Endodermal cell (in vitro differentiated cells): ENCODE measurements around the gene RSPRY1. TPM values are rescaled to one million over a fixed set of nuclear protein-coding genes. Genes with fewer than 3 reads are reported as not detected.

Experiments used
- DNase-seq: peaks from one replicate; pipeline ENCODE4 v3.0.0-alpha.2; 2017
- H3K27ac ChIP-seq: 2 replicates; pipeline ENCODE4 v1.5.1; 2013; ENCODE audit warnings: mild to moderate bottlenecking, low read depth, low read length, moderate library complexity
- H3K27me3 ChIP-seq: 2 replicates; pipeline ENCODE4 v1.6.1; 2013; ENCODE audit warnings: mild to moderate bottlenecking, low read length, moderate library complexity; ENCODE audit not compliant: insufficient read depth, control insufficient read depth, poor library complexity, severe bottlenecking
- H3K36me3 ChIP-seq: 2 replicates; pipeline ENCODE4 v1.7.0; 2013; ENCODE audit warnings: mild to moderate bottlenecking, low read length, moderate library complexity; ENCODE audit not compliant: control insufficient read depth, insufficient read depth
- H3K4me1 ChIP-seq: one replicate; pipeline ENCODE4 v1.7.0; 2013; ENCODE audit warnings: low read length; ENCODE audit not compliant: control insufficient read depth, insufficient read depth
- H3K4me3 ChIP-seq: 2 replicates; pipeline ENCODE4 v1.5.1; 2013; ENCODE audit warnings: mild to moderate bottlenecking, low read length, moderate library complexity
- H3K9ac ChIP-seq: 2 replicates; pipeline ENCODE4 v1.6.1; 2013; ENCODE audit warnings: mild to moderate bottlenecking, low read length, moderate library complexity; ENCODE audit not compliant: poor library complexity, severe bottlenecking; ENCODE audit errors: extremely low read depth
- H3K9me3 ChIP-seq: 2 replicates; pipeline ENCODE4 v1.6.1; 2013; ENCODE audit warnings: mild to moderate bottlenecking, low read length, moderate library complexity; ENCODE audit not compliant: control insufficient read depth
- H3K27ac Mint-ChIP-seq: 2 replicates; pipeline ENCODE4 v1.8.0; 2020; ENCODE audit warnings: mixed read lengths
- H3K27me3 Mint-ChIP-seq: 2 replicates; pipeline ENCODE4 v1.8.0; 2021; ENCODE audit warnings: mild to moderate bottlenecking, mixed read lengths; ENCODE audit not compliant: insufficient read depth
- H3K36me3 Mint-ChIP-seq: 2 replicates; pipeline ENCODE4 v1.8.0; 2020; ENCODE audit warnings: low read depth, mixed read lengths
- H3K4me1 Mint-ChIP-seq: 2 replicates; pipeline ENCODE4 v1.8.0; 2020; ENCODE audit warnings: mixed read lengths
- H3K4me3 Mint-ChIP-seq: 2 replicates; pipeline ENCODE4 v1.8.0; 2020; ENCODE audit warnings: mild to moderate bottlenecking, moderate library complexity, mixed read lengths
- H3K9me3 Mint-ChIP-seq: 2 replicates; pipeline ENCODE4 v1.8.0; 2020; ENCODE audit warnings: mild to moderate bottlenecking, mixed read lengths
- WGBS, 2 experiments: methylation state at CpG; one replicate each; pipeline versions ENCODE4 v1.1.5 to v1.1.7; 2013; ENCODE audit warnings: missing lambda C conversion rate in 2 of 2, mixed read lengths in 1 of 2; ENCODE audit not compliant: insufficient coverage in 1 of 2, insufficient read length in 1 of 2; 5-methylcytosine and 5-hydroxymethylcytosine counted together
- total RNA-seq, 2 donors: library from RNA; stranded (reverse); fragmentation: NEBNext Ultra II Directional in 1 of 2; extraction: Animal tissue kit (Norgen Biotek cat#: 25700) in 1 of 2; gene quantifications; 2 replicates in 1 of 2; 3 replicates in 1 of 2; pipeline ENCODE4 v1.2.1, GENCODE V29; 2021
- TF ChIP-seq, protein P1 (sequence below): fragments of 200-600 bp; sonication (generic); conservative IDR thresholded peaks from 2 replicates; pipeline ENCODE4 v1.5.0; 2021; ENCODE audit warnings: antibody characterized with exemption, mild to moderate bottlenecking

RSPRY1 gene
- total RNA-seq, 2 donors from 2014 or later, result 40.3 to 46.5 TPM

DNA sequence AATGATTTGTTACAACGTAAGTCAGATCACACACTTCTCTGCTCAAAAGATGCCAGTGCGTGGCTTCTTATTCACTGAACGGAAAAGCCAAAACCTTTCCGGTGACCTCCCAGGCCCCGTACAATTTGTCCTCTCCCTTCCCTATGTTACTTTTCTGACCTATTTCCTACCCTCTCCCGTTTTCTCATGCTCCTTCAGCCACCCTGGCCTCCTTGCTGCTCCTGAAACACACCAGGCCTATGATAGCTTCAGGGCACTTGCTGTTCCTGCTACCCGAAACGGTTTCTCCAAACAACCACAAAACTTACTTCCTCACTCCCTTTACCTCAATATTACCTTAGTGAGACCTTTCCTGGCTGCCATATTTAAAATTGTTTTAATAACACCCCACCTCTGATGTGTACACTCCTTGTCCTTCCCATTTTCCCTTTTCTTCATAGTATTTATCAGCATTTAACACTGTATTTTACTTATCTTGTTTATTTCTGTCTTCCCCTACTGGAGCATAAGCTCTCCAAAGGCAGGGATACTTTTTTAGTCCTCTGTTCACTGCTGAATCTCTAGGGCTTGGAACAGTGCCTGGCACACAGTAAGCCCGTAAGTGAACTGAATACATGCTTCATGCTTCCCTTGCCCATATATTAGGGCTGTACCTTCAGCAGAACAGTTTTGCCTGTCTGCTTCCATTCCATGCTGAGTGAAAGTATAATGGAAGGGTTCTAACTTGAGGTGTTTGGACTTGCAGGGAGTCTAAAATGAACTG, 48.0 kb downstream of the RSPRY1 start:
- Histone ChIP-seq H3K4me1 (no peaks in the 10 kb centered on the region), H3K9ac (no peak overlapping the region), H3K4me3 (no peak overlapping the region), H3K27ac (no peak overlapping the region), H3K36me3 (peaks cover 86% of the 10 kb centered on the region), H3K9me3 (no peaks in the 10 kb centered on the region), H3K27me3 (no peaks in the 10 kb centered on the region)
- Mint-ChIP-seq H3K27ac (peak overlapping the region; percentile 26), H3K27me3 (no peaks in the 10 kb centered on the region), H3K4me3 (no peak overlapping the region), H3K4me1 (no peaks in the 10 kb centered on the region), H3K9me3 (no peaks in the 10 kb centered on the region), H3K36me3 (peaks cover 74% of the 10 kb centered on the region)
- 91 to 94% methylated on average over 8 to 9 of the region's 9 CpGs for WGBS, 2 experiments
- no peak for DNase-seq
- TF ChIP-seq, protein P1, sequence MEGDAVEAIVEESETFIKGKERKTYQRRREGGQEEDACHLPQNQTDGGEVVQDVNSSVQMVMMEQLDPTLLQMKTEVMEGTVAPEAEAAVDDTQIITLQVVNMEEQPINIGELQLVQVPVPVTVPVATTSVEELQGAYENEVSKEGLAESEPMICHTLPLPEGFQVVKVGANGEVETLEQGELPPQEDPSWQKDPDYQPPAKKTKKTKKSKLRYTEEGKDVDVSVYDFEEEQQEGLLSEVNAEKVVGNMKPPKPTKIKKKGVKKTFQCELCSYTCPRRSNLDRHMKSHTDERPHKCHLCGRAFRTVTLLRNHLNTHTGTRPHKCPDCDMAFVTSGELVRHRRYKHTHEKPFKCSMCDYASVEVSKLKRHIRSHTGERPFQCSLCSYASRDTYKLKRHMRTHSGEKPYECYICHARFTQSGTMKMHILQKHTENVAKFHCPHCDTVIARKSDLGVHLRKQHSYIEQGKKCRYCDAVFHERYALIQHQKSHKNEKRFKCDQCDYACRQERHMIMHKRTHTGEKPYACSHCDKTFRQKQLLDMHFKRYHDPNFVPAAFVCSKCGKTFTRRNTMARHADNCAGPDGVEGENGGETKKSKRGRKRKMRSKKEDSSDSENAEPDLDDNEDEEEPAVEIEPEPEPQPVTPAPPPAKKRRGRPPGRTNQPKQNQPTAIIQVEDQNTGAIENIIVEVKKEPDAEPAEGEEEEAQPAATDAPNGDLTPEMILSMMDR, result no peak

DNA sequence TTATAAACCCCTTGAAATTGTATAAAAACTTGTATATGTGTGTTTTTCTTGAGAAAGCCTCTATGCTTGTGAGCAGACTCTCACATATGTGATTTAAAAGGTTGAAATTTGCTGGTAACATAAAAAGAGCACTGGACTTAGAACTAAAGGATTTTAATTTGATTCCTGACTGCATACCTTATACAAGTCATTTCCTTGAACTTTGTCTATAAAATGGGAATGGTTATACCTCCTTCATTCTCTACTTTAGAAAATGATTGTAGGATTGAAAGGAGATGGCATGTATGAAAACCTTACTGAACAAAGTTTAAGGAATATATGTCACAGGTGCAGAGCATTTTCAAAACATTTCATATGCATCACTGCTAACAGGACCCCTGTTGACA, 48.6 kb downstream of the RSPRY1 start:
- Mint-ChIP-seq H3K27ac (no peak overlapping the region), H3K9me3 (no peaks in the 10 kb centered on the region), H3K4me3 (no peak overlapping the region), H3K4me1 (no peaks in the 10 kb centered on the region), H3K27me3 (no peaks in the 10 kb centered on the region), H3K36me3 (peaks cover 75% of the 10 kb centered on the region)
- H3K27me3 ChIP-seq, result no peaks in the 10 kb centered on the region
- no peak overlapping the region for H3K27ac ChIP-seq
- no peaks in the 10 kb centered on the region for H3K9me3 ChIP-seq
- H3K36me3 ChIP-seq, result peaks cover 89% of the 10 kb centered on the region
- no peak overlapping the region for H3K4me3 ChIP-seq
- TF ChIP-seq, protein P1, result no peak
- no peak overlapping the region for H3K9ac ChIP-seq
- no peak for DNase-seq
- H3K4me1 ChIP-seq, result no peaks in the 10 kb centered on the region

DNA sequence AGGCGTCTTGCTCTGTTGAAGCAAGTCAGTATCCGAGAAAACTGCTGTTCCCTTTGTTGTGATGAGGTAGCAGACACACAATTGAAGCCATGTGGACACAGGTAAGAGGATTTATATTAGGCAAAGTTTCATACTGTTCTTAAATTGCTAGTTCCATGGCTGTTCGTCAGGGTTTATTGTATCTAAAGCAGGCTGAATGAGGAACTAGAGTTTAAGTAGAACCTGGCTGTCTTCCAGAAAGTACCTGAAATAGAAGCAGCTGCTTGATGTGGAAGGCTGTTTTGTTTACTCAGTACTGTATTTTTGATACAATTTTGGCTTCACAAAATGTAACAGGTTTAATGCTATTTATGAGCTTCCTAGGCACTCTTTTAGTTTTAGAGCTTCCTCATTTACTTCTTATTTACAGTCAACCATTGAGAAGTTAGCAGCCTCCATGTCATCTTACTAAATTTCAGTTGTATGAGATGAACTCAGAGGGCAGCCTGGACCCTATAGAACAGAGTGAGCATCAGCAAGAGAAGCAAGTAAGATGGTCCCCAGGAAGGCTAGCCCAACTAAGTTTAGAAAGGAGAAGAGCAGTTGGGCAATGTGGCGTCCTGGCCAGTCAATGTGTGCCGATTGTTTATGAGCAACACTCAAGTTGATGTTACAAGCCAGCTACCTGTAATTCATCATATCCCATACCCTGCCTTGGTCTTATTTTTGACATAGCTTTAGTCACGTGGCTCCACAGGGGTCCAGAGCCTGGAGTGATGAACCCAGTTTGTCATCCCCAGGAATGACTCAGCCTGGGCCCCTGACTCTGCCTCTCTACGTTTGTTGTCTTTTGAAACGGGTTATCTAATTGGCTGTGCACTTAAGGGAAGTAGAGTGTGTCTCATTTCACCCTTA, 49.2 kb downstream of the RSPRY1 start:
- H3K4me1 ChIP-seq, result no peaks in the 10 kb centered on the region
- Mint-ChIP-seq H3K4me1 (no peaks in the 10 kb centered on the region), H3K4me3 (no peak overlapping the region), H3K27me3 (no peaks in the 10 kb centered on the region), H3K36me3 (peaks cover 75% of the 10 kb centered on the region), H3K27ac (peak overlapping the region; percentile 18), H3K9me3 (no peaks in the 10 kb centered on the region)
- no peak overlapping the region for H3K4me3 ChIP-seq
- no peak overlapping the region for H3K9ac ChIP-seq
- no peak for DNase-seq
- TF ChIP-seq, protein P1, result no peak
- WGBS, 2 experiments, result 88 to 93% methylated on average over 6 to 8 of the region's 8 CpGs
- peaks cover 90% of the 10 kb centered on the region for H3K36me3 ChIP-seq
- H3K9me3 ChIP-seq, result no peaks in the 10 kb centered on the region
- no peaks in the 10 kb centered on the region for H3K27me3 ChIP-seq
- no peak overlapping the region for H3K27ac ChIP-seq
